Trophoblast cell (in vitro differentiated cells and primary cell): ENCODE results near the gene TXNL4A.

ENCODE experiments used
- DNase-seq, 2 donors: peaks; one replicate each; pipeline ENCODE4 v3.0.0-alpha.2; 2016
- H2AFZ ChIP-seq: 2 replicates; pipeline ENCODE4 v1.6.1; 2013; ENCODE audit warnings: low read length, moderate library complexity, mild to moderate bottlenecking; ENCODE audit not compliant: insufficient read depth, poor library complexity
- H2AK5ac ChIP-seq: 2 replicates; pipeline ENCODE4 v1.6.1; 2013; ENCODE audit warnings: mild to moderate bottlenecking, low read length
- H2BK120ac ChIP-seq: 2 replicates; pipeline ENCODE4 v1.6.1; 2013; ENCODE audit warnings: low read length, mild to moderate bottlenecking, moderate library complexity; ENCODE audit not compliant: insufficient read depth, poor library complexity
- H2BK12ac ChIP-seq: 2 replicates; pipeline ENCODE4 v1.6.1; 2013; ENCODE audit warnings: mild to moderate bottlenecking, low read length, moderate library complexity
- H2BK5ac ChIP-seq: 2 replicates; pipeline ENCODE4 v1.6.1; 2013; ENCODE audit warnings: low read length, low read depth, moderate library complexity, mild to moderate bottlenecking; ENCODE audit not compliant: poor library complexity
- H3K14ac ChIP-seq: 2 replicates; pipeline ENCODE4 v1.6.1; 2013; ENCODE audit warnings: mild to moderate bottlenecking, low read length
- H3K18ac ChIP-seq: 2 replicates; pipeline ENCODE4 v1.6.1; 2013; ENCODE audit warnings: mild to moderate bottlenecking, low read length
- H3K23ac ChIP-seq: 2 replicates; pipeline ENCODE4 v1.6.1; 2013; ENCODE audit warnings: low read length
- H3K27ac ChIP-seq: 2 replicates; pipeline ENCODE4 v1.5.1; 2013; ENCODE audit warnings: low read depth, mild to moderate bottlenecking, inconsistent platforms, low read length, moderate library complexity
- H3K27me3 ChIP-seq: 2 replicates; pipeline ENCODE4 v1.6.1; 2013; ENCODE audit warnings: inconsistent platforms, mild to moderate bottlenecking, low read length, moderate library complexity; ENCODE audit not compliant: insufficient read depth
- H3K36me3 ChIP-seq, 2 experiments: 1 replicate in 1 of 2; 2 replicates in 1 of 2; pipeline ENCODE4 v1.6.1; 2013; ENCODE audit warnings: low read length in 2 of 2, mild to moderate bottlenecking in 2 of 2, moderate library complexity in 1 of 2; ENCODE audit not compliant: insufficient read depth in 2 of 2, control insufficient read depth in 1 of 2
- H3K4ac ChIP-seq: 2 replicates; pipeline ENCODE4 v1.6.1; 2013; ENCODE audit warnings: low read depth, mild to moderate bottlenecking, low read length, moderate library complexity
- H3K4me1 ChIP-seq, 2 experiments: 1 replicate in 1 of 2; 2 replicates in 1 of 2; pipeline ENCODE4 v1.6.1; 2013; ENCODE audit warnings: low read length in 2 of 2, mild to moderate bottlenecking in 2 of 2, moderate library complexity in 1 of 2; ENCODE audit not compliant: insufficient read depth in 2 of 2, control insufficient read depth in 1 of 2
- H3K4me2 ChIP-seq: 2 replicates; pipeline ENCODE4 v1.6.1; 2013; ENCODE audit warnings: inconsistent platforms, mild to moderate bottlenecking, low read length, moderate library complexity
- H3K4me3 ChIP-seq: 2 replicates; pipeline ENCODE4 v1.5.1; 2013; ENCODE audit warnings: mild to moderate bottlenecking, low read depth, low read length, inconsistent platforms
- H3K79me1 ChIP-seq: one replicate; pipeline ENCODE4 v1.6.1; 2013; ENCODE audit warnings: low read length
- H3K79me2 ChIP-seq: 2 replicates; pipeline ENCODE4 v1.6.1; 2013; ENCODE audit warnings: low read length, mild to moderate bottlenecking; ENCODE audit not compliant: control insufficient read depth, insufficient read depth, poor library complexity
- H3K9ac ChIP-seq: 2 replicates; pipeline ENCODE4 v1.6.1; 2013; ENCODE audit warnings: mild to moderate bottlenecking, low read length
- H3K9me3 ChIP-seq: 2 replicates; pipeline ENCODE4 v1.6.1; 2013; ENCODE audit warnings: low read depth, mild to moderate bottlenecking, control low read depth, inconsistent platforms, low read length; ENCODE audit not compliant: insufficient read depth
- H4K12ac ChIP-seq: 2 replicates; pipeline ENCODE4 v1.6.1; 2013; ENCODE audit warnings: low read depth, mild to moderate bottlenecking, low read length, moderate library complexity
- H4K8ac ChIP-seq: 2 replicates; pipeline ENCODE4 v1.6.1; 2013; ENCODE audit warnings: low read depth, mild to moderate bottlenecking, low read length, moderate library complexity
- H4K91ac ChIP-seq: one replicate; pipeline ENCODE4 v1.6.1; 2013; ENCODE audit warnings: low read depth, mild to moderate bottlenecking, low read length, moderate library complexity
- WGBS: extraction: QIAGEN DNeasy Blood & Tissue Kit; methylation state at CpG from one replicate; pipeline ENCODE4 v1.1.7; 2013; ENCODE audit warnings: missing lambda C conversion rate; ENCODE audit not compliant: insufficient read length, insufficient coverage; ENCODE audit errors: extremely low coverage; 5-methylcytosine and 5-hydroxymethylcytosine counted together

Gene TXNL4A

GRCh38 chr18:79975043-79975442, 13.3 kb downstream of the TXNL4A start:
- Histone ChIP-seq H3K23ac (no peak overlapping the region), H3K79me1 (no peaks in the 10 kb centered on the region), H4K8ac (no peak overlapping the region), H3K9me3 (no peaks in the 10 kb centered on the region), H3K4me3 (no peak overlapping the region), H3K36me3 (peaks cover 28 to 41% of the 10 kb centered on the region in 2 experiments), H3K79me2 (peaks cover 4% of the 10 kb centered on the region), H2AFZ (no peak overlapping the region), H3K4me1 (no peaks in the 10 kb centered on the region), H3K14ac (no peak overlapping the region), H2BK12ac (no peak overlapping the region), H4K91ac (no peak overlapping the region), H3K9ac (no peak overlapping the region), H4K12ac (no peak overlapping the region), H3K18ac (no peak overlapping the region), H3K27me3 (no peaks in the 10 kb centered on the region), H2AK5ac (no peak overlapping the region), H3K4ac (no peak overlapping the region), H3K4me2 (no peak overlapping the region), H3K27ac (no peak overlapping the region), H2BK120ac (no peak overlapping the region), H2BK5ac (no peak overlapping the region)
- DNase-seq, result no peak
- no CpG with 5 or more reads among the region's 4 CpGs for WGBS

- H3K23ac ChIP-seq, result no peak overlapping the region
- H3K27me3 ChIP-seq, result no peaks in the 10 kb centered on the region
- no peak overlapping the region for H4K12ac ChIP-seq
- no peak overlapping the region for H2BK120ac ChIP-seq
- H3K9me3 ChIP-seq, result no peaks in the 10 kb centered on the region
- H2BK12ac ChIP-seq, result no peak overlapping the region
- no peak overlapping the region for H3K4me2 ChIP-seq
- H3K4me1 ChIP-seq, result no peaks in the 10 kb centered on the region
- no peak for DNase-seq
- no peak overlapping the region for H3K4ac ChIP-seq
- H3K79me1 ChIP-seq, result no peaks in the 10 kb centered on the region
- H3K9ac ChIP-seq, result no peak overlapping the region
- H4K8ac ChIP-seq, result no peak overlapping the region
- no peak overlapping the region for H2AFZ ChIP-seq
- WGBS, result no CpG with 5 or more reads among the region's 4 CpGs
- no peak overlapping the region for H3K27ac ChIP-seq
- H3K14ac ChIP-seq, result no peak overlapping the region
- H3K18ac ChIP-seq, result no peak overlapping the region
- no peak overlapping the region for H4K91ac ChIP-seq
- H2AK5ac ChIP-seq, result no peak overlapping the region
- H3K36me3 ChIP-seq, result peaks cover 31 to 43% of the 10 kb centered on the region in 2 experiments
- H3K79me2 ChIP-seq, result peaks cover 4% of the 10 kb centered on the region
- H2BK5ac ChIP-seq, result no peak overlapping the region
- H3K4me3 ChIP-seq, result no peak overlapping the region
Measured at GRCh38 chr18:79974025-79974654, 14.2 kb downstream of the TXNL4A start.

DNA sequence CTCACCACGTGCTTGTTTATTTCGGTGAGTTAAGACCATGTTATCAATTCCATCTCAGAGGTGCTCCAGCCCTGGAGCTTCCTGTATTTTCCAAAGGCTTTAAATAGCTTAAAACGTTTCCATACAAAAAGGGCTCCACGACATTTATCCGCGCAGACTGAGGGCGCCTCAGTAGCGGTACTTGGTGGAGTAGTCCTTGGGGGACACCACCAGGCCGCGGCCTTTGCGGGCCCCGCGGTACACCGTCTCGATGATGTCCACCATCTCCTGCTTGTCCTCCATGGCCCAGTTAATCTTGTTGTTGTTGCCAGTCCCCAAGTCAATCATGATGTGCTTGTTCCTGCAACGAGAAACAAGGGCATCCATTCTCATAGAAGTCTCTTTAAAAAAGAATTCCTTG, 14.8 kb downstream of the TXNL4A start:
- Histone ChIP-seq H2BK120ac (no peak overlapping the region), H3K36me3 (peaks cover 31 to 41% of the 10 kb centered on the region in 2 experiments), H3K4me1 (no peaks in the 10 kb centered on the region), H2BK12ac (no peak overlapping the region), H3K27ac (no peak overlapping the region), H3K4ac (no peak overlapping the region), H2BK5ac (no peak overlapping the region), H4K8ac (no peak overlapping the region), H3K79me1 (no peaks in the 10 kb centered on the region), H4K12ac (no peak overlapping the region), H3K9me3 (no peaks in the 10 kb centered on the region), H3K27me3 (no peaks in the 10 kb centered on the region), H3K79me2 (peaks cover 4% of the 10 kb centered on the region), H3K23ac (no peak overlapping the region), H2AFZ (no peak overlapping the region), H4K91ac (no peak overlapping the region), H2AK5ac (no peak overlapping the region), H3K14ac (no peak overlapping the region), H3K4me3 (no peak overlapping the region), H3K4me2 (no peak overlapping the region), H3K9ac (no peak overlapping the region), H3K18ac (no peak overlapping the region)
- DNase-seq, result no peak
- WGBS, result no CpG with 5 or more reads among the region's 16 CpGs

DNA sequence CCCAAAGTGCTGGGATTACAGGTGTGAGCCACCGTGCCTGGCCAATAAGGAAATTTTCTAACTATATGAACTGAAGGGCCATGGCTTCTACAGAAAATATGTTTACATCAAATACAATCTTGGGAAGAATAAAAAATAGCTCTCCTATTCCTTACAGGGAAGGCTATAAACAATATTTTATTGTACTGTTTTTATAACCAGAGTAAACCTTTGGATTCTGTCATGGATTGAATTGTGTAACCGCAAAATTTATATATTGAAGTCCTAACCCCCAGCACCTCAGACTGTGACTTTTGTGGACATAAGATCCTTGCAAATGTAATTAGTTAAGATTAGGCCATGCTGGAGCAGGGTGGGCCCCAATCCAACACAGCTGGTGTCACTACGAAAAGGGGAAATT, 15.6 kb downstream of the TXNL4A start:
- H2BK120ac ChIP-seq, result no peak overlapping the region
- no peaks in the 10 kb centered on the region for H3K4me1 ChIP-seq
- H4K8ac ChIP-seq, result no peak overlapping the region
- no peak overlapping the region for H2BK5ac ChIP-seq
- no peak overlapping the region for H2AK5ac ChIP-seq
- H3K79me2 ChIP-seq, result peaks cover 2% of the 10 kb centered on the region
- no peak overlapping the region for H3K23ac ChIP-seq
- DNase-seq, result no peak
- no CpG with 5 or more reads among the region's 3 CpGs for WGBS
- no peak overlapping the region for H3K14ac ChIP-seq
- no peak overlapping the region for H2BK12ac ChIP-seq
- no peak overlapping the region for H4K91ac ChIP-seq
- no peaks in the 10 kb centered on the region for H3K27me3 ChIP-seq
- no peak overlapping the region for H3K4me3 ChIP-seq
- H4K12ac ChIP-seq, result no peak overlapping the region
- H3K79me1 ChIP-seq, result no peaks in the 10 kb centered on the region
- no peak overlapping the region for H3K27ac ChIP-seq
- no peak overlapping the region for H3K4ac ChIP-seq
- no peaks in the 10 kb centered on the region for H3K9me3 ChIP-seq
- H3K9ac ChIP-seq, result no peak overlapping the region
- H3K4me2 ChIP-seq, result no peak overlapping the region
- H3K18ac ChIP-seq, result no peak overlapping the region
- peaks cover 33 to 44% of the 10 kb centered on the region in 2 experiments for H3K36me3 ChIP-seq
- H2AFZ ChIP-seq, result no peak overlapping the region
